Prostate gland (tissue), 2 donors: Measurements from ENCODE around the gene CHRNE. TPM values are rescaled to one million over a fixed set of nuclear protein-coding genes. Genes with fewer than 3 reads are reported as not detected.
A peak's percentile ranks its signal among the peaks of the same experiment; 100 is the strongest.

Experiments
- DNase-seq: peaks from one replicate; pipeline ENCODE4 v3.0.0-alpha.2; 2019; ENCODE audit warnings: low spot score
- H3K27ac ChIP-seq, 2 donors: fragments of 200-600 bp; sonication (generic); 2 replicates each; pipeline ENCODE4 v1.5.1; 2017 to 2019
- H3K27me3 ChIP-seq: fragments of 200-600 bp; sonication (generic); replicated peaks from 2 replicates; pipeline ENCODE4 v1.5.1; 2019; ENCODE audit not compliant: insufficient read depth
- H3K36me3 ChIP-seq, 2 donors: fragments of 200-600 bp; sonication (generic); 1 replicate in 1 of 2; 2 replicates in 1 of 2; pipeline versions ENCODE4 v1.5.1 to v1.8.1; 2017 to 2019
- H3K4me1 ChIP-seq: fragments of 200-600 bp; sonication (generic); replicated peaks from 2 replicates; pipeline ENCODE4 v1.5.1; 2019
- H3K4me3 ChIP-seq, 2 donors: fragments of 200-600 bp; sonication (generic); 2 replicates each; pipeline ENCODE4 v1.5.1; 2017 to 2019
- H3K9me3 ChIP-seq: fragments of 200-600 bp; sonication (generic); 2 replicates; pipeline ENCODE4 v1.5.1; 2017
- CTCF ChIP-seq, 4 experiments: fragments of 200-600 bp in 2 of 4; fragments of 450-650 bp in 2 of 4; sonication (generic) in 2 of 4; IDR thresholded peaks; 1 replicate in 3 of 4; 2 replicates in 1 of 4; pipeline ENCODE4 v1.5.1; 2016 to 2019; ENCODE audit warnings: antibody characterized with exemption in 4 of 4, mild to moderate bottlenecking in 2 of 4, moderate library complexity in 2 of 4
- POLR2A ChIP-seq: fragments of 450-650 bp; IDR thresholded peaks from one replicate; pipeline ENCODE4 v1.6.1; 2016; ENCODE audit warnings: antibody characterized with exemption, mild to moderate bottlenecking
- POLR2AphosphoS5 ChIP-seq: sonication (generic); formaldehyde crosslinking; IDR thresholded peaks from one replicate; pipeline ENCODE4 v1.6.1; 2017; ENCODE audit warnings: antibody characterized with exemption
- WGBS: methylation state at CpG from one replicate; pipeline ENCODE4 v1.1.5; 2018; 5-methylcytosine and 5-hydroxymethylcytosine counted together
- intact Hi-C: fragments of 100-400 bp; cut with DNase I; formaldehyde crosslinking; loops from one replicate; pipeline ENCODE4 v1.14.2; 2022
- total RNA-seq, 2 donors: library from RNA; depleted of rRNA; stranded (reverse); fragments of >200 nt; gene quantifications; one replicate each; pipeline ENCODE4 v1.1.0, GENCODE V29; 2016

Gene CHRNE
- total RNA-seq, 2 donors from 2014 or later, result 0.64 to 1.0 TPM

GRCh38 chr17:4939796-4940554 lies 37.1 kb upstream of the CHRNE start, which contains the start of the genes RNF167 and SLC25A11:
TSS of gene RNF167 (plus strand) at chr17:4940268. CDS start at chr17:4940910, 642 bp downstream.
TSS of gene SLC25A11 (minus strand) at chr17:4940046. CDS start at chr17:4939910, 136 bp downstream.
- Histone ChIP-seq H3K4me3 (peak within 1 kb of the TSS; percentile 75 to 82), H3K27ac (peak within 1 kb of the TSS; percentile 85 to 95), H3K4me1 (peaks cover 12% of the 10 kb centered on the region), H3K36me3 (peaks cover 0 to 10% of the 10 kb centered on the region in 2 donors), H3K27me3 (no peaks in the 10 kb centered on the region), H3K9me3 (no peaks in the 10 kb centered on the region)
- WGBS, result under 1% methylated on average over 68 of the region's 72 CpGs
- peak; percentile 97 for DNase-seq
- TF ChIP-seq CTCF (IDR thresholded peaks at IDR 0.05), result peak in 2 of 4 experiments; percentile 25 to 34
- peak; percentile 67 for TF ChIP-seq POLR2A
- TF ChIP-seq POLR2AphosphoS5, result peak; percentile 91
- intact Hi-C loops, result no loop called here

- Histone ChIP-seq H3K27me3 (no peaks in the 10 kb centered on the region), H3K4me3 (peak overlapping the region; percentile 75 to 82), H3K4me1 (peaks cover 12% of the 10 kb centered on the region), H3K36me3 (peaks cover 0 to 10% of the 10 kb centered on the region in 2 donors), H3K27ac (peak overlapping the region; percentile 85 to 95), H3K9me3 (no peaks in the 10 kb centered on the region)
- intact Hi-C loops, result no loop called here
- WGBS, result 0% methylated on average over 16 of the region's 16 CpGs
- no peak for DNase-seq
- TF ChIP-seq CTCF (IDR thresholded peaks at IDR 0.05), result no peak
- TF ChIP-seq POLR2A, result no peak
- TF ChIP-seq POLR2AphosphoS5, result no peak
Measured at GRCh38 chr17:4939546-4939795, 36.6 kb upstream of the CHRNE start.

- TF ChIP-seq POLR2A, result no peak
- TF ChIP-seq CTCF (IDR thresholded peaks at IDR 0.05), result no peak
- no peak for TF ChIP-seq POLR2AphosphoS5
- peaks cover 0 to 10% of the 10 kb centered on the region in 2 donors for H3K36me3 ChIP-seq
- no peaks in the 10 kb centered on the region for H3K27me3 ChIP-seq
- intact Hi-C loops, result no loop called here
- no peaks in the 10 kb centered on the region for H3K9me3 ChIP-seq
- H3K4me1 ChIP-seq, result peaks cover 16% of the 10 kb centered on the region
- DNase-seq, result no peak
- peak overlapping the region; percentile 75 to 82 for H3K4me3 ChIP-seq
- peak overlapping the region; percentile 85 to 95 for H3K27ac ChIP-seq
- WGBS, result 43% methylated on average over 19 of the region's 19 CpGs
Measured at GRCh38 chr17:4938688-4939545, 36.0 kb upstream of the CHRNE start.

GRCh38 chr17:4938069-4938491 lies 35.2 kb upstream of the CHRNE start:
- no peaks in the 10 kb centered on the region for H3K27me3 ChIP-seq
- WGBS, result 79% methylated on average over 11 of the region's 11 CpGs
- H3K36me3 ChIP-seq, result peaks cover 0 to 10% of the 10 kb centered on the region in 2 donors
- intact Hi-C loops, result no loop called here
- peaks cover 16% of the 10 kb centered on the region for H3K4me1 ChIP-seq
- H3K4me3 ChIP-seq, result no peak overlapping the region
- no peak overlapping the region for H3K27ac ChIP-seq
- TF ChIP-seq CTCF (IDR thresholded peaks at IDR 0.05), result no peak
- TF ChIP-seq POLR2AphosphoS5, result no peak
- no peak for TF ChIP-seq POLR2A
- DNase-seq, result no peak
- no peaks in the 10 kb centered on the region for H3K9me3 ChIP-seq
